HepG2 (cell line): ENCODE results near the gene WWP2. TPM values are rescaled to one million over a fixed set of nuclear protein-coding genes. Genes with fewer than 3 reads are reported as not detected.
"Not testable (repeated sequence)": the region's sequence is repeated elsewhere in the genome, so short reads cannot be mapped to it uniquely, and the experiment has no call there.

Experiments
- ARID4A ChIP-seq: sonication (generic); formaldehyde crosslinking; IDR thresholded peaks from 2 replicates; pipeline ENCODE4 v1.5.0; 2020; ENCODE audit warnings: mild to moderate bottlenecking, missing genetic modification reagents, borderline replicate concordance
- DRAP1 ChIP-seq: IDR thresholded peaks from 2 replicates; pipeline ENCODE4 v1.6.1; 2016; ENCODE audit warnings: missing genetic modification reagents, missing compliant biosample characterization
- ELF3 ChIP-seq: IDR thresholded peaks from 2 replicates; pipeline ENCODE4 v1.6.1; 2016; ENCODE audit warnings: missing genetic modification reagents, missing compliant biosample characterization
- GABPA ChIP-seq, 2 experiments: IDR thresholded peaks; 2 replicates each; pipeline ENCODE4 v1.6.1; 2011 to 2016; ENCODE audit warnings: low read depth in 2 of 2, low read length in 1 of 2, missing biosample characterization in 1 of 2, missing genetic modification characterization in 1 of 2
- GABPB1 ChIP-seq: IDR thresholded peaks from 2 replicates; pipeline ENCODE4 v1.6.1; 2016; ENCODE audit warnings: mild to moderate bottlenecking, missing genetic modification reagents, moderate library complexity, missing compliant biosample characterization
- PHF20 ChIP-seq: sonication (generic); formaldehyde crosslinking; IDR thresholded peaks from 2 replicates; pipeline ENCODE4 v1.5.0; 2020; ENCODE audit warnings: mild to moderate bottlenecking, missing genetic modification reagents
- POLR2G ChIP-seq: fragments of 200-400 bp; formaldehyde crosslinking; IDR thresholded peaks from 2 replicates; pipeline ENCODE4 v1.6.1; 2018; ENCODE audit warnings: mild to moderate bottlenecking, low read depth, low read length, moderate library complexity
- SPEN ChIP-seq: sonication (generic); formaldehyde crosslinking; IDR thresholded peaks from 2 replicates; pipeline ENCODE4 v1.5.1; 2020; ENCODE audit warnings: low read depth, mild to moderate bottlenecking, missing genetic modification reagents
- UBTF ChIP-seq: sonication (generic); formaldehyde crosslinking; IDR thresholded peaks from 2 replicates; pipeline ENCODE4 v1.4.0; 2020; ENCODE audit warnings: mild to moderate bottlenecking, missing genetic modification reagents
- YEATS2 ChIP-seq: sonication (generic); formaldehyde crosslinking; IDR thresholded peaks from 2 replicates; pipeline ENCODE4 v1.4.0; 2020; ENCODE audit warnings: missing genetic modification reagents, borderline replicate concordance
- ZFX ChIP-seq: sonication (generic); formaldehyde crosslinking; IDR thresholded peaks from 2 replicates; pipeline ENCODE4 v1.4.0; 2020; ENCODE audit warnings: mild to moderate bottlenecking, low read depth, missing genetic modification reagents, moderate library complexity
- ZNF639 ChIP-seq: conservative IDR thresholded peaks from 2 replicates; pipeline ENCODE4 v1.6.1; 2018; ENCODE audit warnings: missing genetic modification reagents
- ZNF687 ChIP-seq: sonication (generic); formaldehyde crosslinking; IDR thresholded peaks from 2 replicates; pipeline ENCODE4 v1.5.1; 2020; ENCODE audit warnings: mild to moderate bottlenecking, missing genetic modification reagents, moderate library complexity
- polyA plus RNA-seq, 8 experiments: library from polyadenylated mRNA; depleted of rRNA in 3 of 8; stranded (reverse) in 7 of 8; unstranded in 1 of 8; fragments of >200 nt; fragmentation: Illumina TruSeq in 4 of 8; extraction: Trizol in 4 of 8; gene quantifications; 2 replicates each; pipeline versions ENCODE4 v1.2.1 to v1.2.3, GENCODE V29; 2011 to 2016; ENCODE audit warnings: low read depth in 4 of 8, missing spikeins in 1 of 8, mixed read lengths in 1 of 8; ENCODE audit not compliant: insufficient read depth in 1 of 8
- total RNA-seq, 5 experiments: library from RNA; depleted of rRNA; stranded (reverse); fragments of >200 nt; fragmentation: Illumina TruSeq; extraction: Trizol; gene quantifications; 2 replicates each; pipeline ENCODE4 v1.2.3, GENCODE V29; 2016; ENCODE audit warnings: low read depth in 1 of 5

The WWP2 gene
- total and polyA plus RNA-seq, 2 of the 13 experiments (the other 11 are each of a cell fraction or from before 2014, with no cell fraction given) = 11.4 to 28.2 TPM

- peak; percentile 79 for TF ChIP-seq ZNF687 (CRISPR knock-in tag)
- 0 out of 2 replicates have a peak, but pooled peaks have one; percentile 20 for TF ChIP-seq YEATS2 (CRISPR knock-in tag)
- TF ChIP-seq DRAP1 (CRISPR knock-in tag) = peak; percentile 26; the same call in 1 of the 2 replicates
- 0 out of 2 replicates have a peak, but pooled peaks have one; percentile 20 for TF ChIP-seq GABPA (IDR thresholded peaks at IDR 0.05; ENCODE audit: low read depth, low read length)
- TF ChIP-seq GABPA (CRISPR knock-in tag; IDR thresholded peaks at IDR 0.05; ENCODE audit: low read depth) = not testable (repeated sequence)
- peak; percentile 82 for TF ChIP-seq UBTF (CRISPR knock-in tag)
- peak; percentile 84 for TF ChIP-seq ZFX (CRISPR knock-in tag)
- TF ChIP-seq PHF20 (CRISPR knock-in tag) = 0 out of 2 replicates have a peak, but pooled peaks have one; percentile 27
- peak; percentile 72 for TF ChIP-seq GABPB1
- TF ChIP-seq ZNF639 (CRISPR knock-in tag) = 0 out of 2 replicates have a peak, but pooled peaks have one; percentile 40
- peak; percentile 32; the same call in 1 of the 2 replicates for TF ChIP-seq ARID4A (CRISPR knock-in tag)
- peak; percentile 72 for TF ChIP-seq POLR2G
- peak; percentile 49; the same call in 1 of the 2 replicates for TF ChIP-seq ELF3 (CRISPR knock-in tag)
- peak; percentile 44; the same call in 1 of the 2 replicates for TF ChIP-seq SPEN (CRISPR knock-in tag)
Observed at GRCh38 chr16:69964960-69965660, 203.0 kb downstream of the WWP2 start (continued).
